Psoas muscle (tissue), 8 donors: ENCODE results near the gene NCAPG2. TPM values are rescaled to one million over a fixed set of nuclear protein-coding genes. Genes with fewer than 3 reads are reported as not detected.

Experiments used
- ATAC-seq, 4 donors: fragments of 200-7000 bp; cut with Tn5 transposase; one replicate each; pipeline ENCODE4 v1.9.1; 2020; ENCODE audit warnings: moderate library complexity in 3 of 4, mild to moderate bottlenecking in 2 of 4
- DNase-seq, 2 donors: peaks; one replicate each; pipeline ENCODE4 v3.0.0-alpha.2; 2020
- H3K27ac ChIP-seq: fragments of 200-600 bp; one replicate; pipeline ENCODE4 v1.8.0; 2022
- H3K27me3 ChIP-seq, 3 donors: fragments of 200-600 bp in 1 of 3; one replicate each; pipeline versions ENCODE4 v1.6.1 to v1.8.0; 2013 to 2022; ENCODE audit warnings: low read length in 2 of 3, mild to moderate bottlenecking in 2 of 3, moderate library complexity in 1 of 3; ENCODE audit not compliant: insufficient read depth in 3 of 3
- H3K36me3 ChIP-seq, 2 donors: fragments of 200-600 bp in 1 of 2; one replicate each; pipeline versions ENCODE4 v1.6.1 to v1.8.0; 2013 to 2022; ENCODE audit warnings: low read depth in 1 of 2, mild to moderate bottlenecking in 1 of 2, moderate library complexity in 1 of 2; ENCODE audit not compliant: insufficient read depth in 1 of 2
- H3K4me1 ChIP-seq: fragments of 200-600 bp; one replicate; pipeline ENCODE4 v1.8.0; 2022
- H3K4me3 ChIP-seq: fragments of 200-600 bp; one replicate; pipeline ENCODE4 v1.8.0; 2022; ENCODE audit warnings: mild to moderate bottlenecking
- H3K9me3 ChIP-seq: fragments of 200-600 bp; one replicate; pipeline ENCODE4 v1.8.0; 2022
- CTCF ChIP-seq: fragments of 200-600 bp; IDR thresholded peaks from one replicate; pipeline ENCODE4 v1.8.0; 2022; ENCODE audit warnings: antibody characterized with exemption
- WGBS, 3 donors: extraction: QIAGEN DNeasy Blood & Tissue Kit; methylation state at CpG; one replicate each; pipeline versions ENCODE4 v1.1.6 to v1.1.7; 2013; 5-methylcytosine and 5-hydroxymethylcytosine counted together
- intact Hi-C, 2 donors: fragments of 100-400 bp; cut with DNase I; formaldehyde crosslinking; loops; one replicate each; pipeline versions ENCODE4 v1.11.0 to v1.14.2; 2022
- polyA plus RNA-seq, 3 donors: library from polyadenylated mRNA; stranded (reverse); fragments of 200-250 nt; gene quantifications; one replicate each; pipeline ENCODE4 v1.2.3, GENCODE V29; 2013
- total RNA-seq, 4 donors: library from RNA; stranded (reverse); fragmentation: NEBNext Ultra II Directional in 2 of 4; extraction: Animal tissue kit (Norgen Biotek cat#: 25700) in 2 of 4; gene quantifications; one replicate each; pipeline versions ENCODE4 v1.2.1 to v1.2.4, GENCODE V29; 2021 to 2023
- donor health status: healthy with polysubstance abuse.
- donor health status: DM: no; HTN: no; CAD: no; lungs with moderate emphysema.
- donor health status: Bipolar disorder and iron deficiency.
- donor health status: healthy.
- donor health status: DM: yes; HTN: yes; CAD: no.
- donor health status: DM: no; HTN: no; CAD: no.
- donor health status: DM: no; HTN: no; CAD: no.
- donor health status: DM: yes; HTN: yes; CAD: no.

Gene NCAPG2
- total and polyA plus RNA-seq, 7 donors, result 1.9 to 3.8 (median 2.8) TPM

- no peaks in the 10 kb centered on the region for H3K9me3 ChIP-seq
- no peaks in the 10 kb centered on the region for H3K36me3 ChIP-seq
- 63 to 81% (median 67%) methylated on average over 1 of the region's 1 CpG for WGBS, 3 donors
- no peak for DNase-seq
- intact Hi-C loops, result no loop called here
- H3K27ac ChIP-seq, result no peak overlapping the region
- H3K27me3 ChIP-seq, result no peaks in the 10 kb centered on the region
- no peak for ATAC-seq
- no peak for TF ChIP-seq CTCF
- H3K4me3 ChIP-seq, result no peak overlapping the region
- H3K4me1 ChIP-seq, result no peaks in the 10 kb centered on the region
Measured at GRCh38 chr7:158601090-158601489, 103.5 kb downstream of the NCAPG2 start.

GRCh38 chr7:158596745-158597144 lies 107.9 kb downstream of the NCAPG2 start:
- Histone ChIP-seq H3K4me1 (no peaks in the 10 kb centered on the region), H3K27ac (no peak overlapping the region), H3K27me3 (no peaks in the 10 kb centered on the region), H3K36me3 (no peaks in the 10 kb centered on the region), H3K9me3 (no peaks in the 10 kb centered on the region), H3K4me3 (no peak overlapping the region)
- no peak for TF ChIP-seq CTCF
- ATAC-seq (no peak), DNase-seq (no peak)
- intact Hi-C loops, result no loop called here
- WGBS, 3 donors, result 83 to 97% (median 90%) methylated on average over 4 of the region's 4 CpGs

- H3K27ac ChIP-seq, result no peak overlapping the region
- H3K9me3 ChIP-seq, result no peaks in the 10 kb centered on the region
- no peaks in the 10 kb centered on the region for H3K4me1 ChIP-seq
- no peak for DNase-seq
- 94 to 99% (median 94%) methylated on average over 4 of the region's 4 CpGs for WGBS, 3 donors
- H3K4me3 ChIP-seq, result no peak overlapping the region
- TF ChIP-seq CTCF, result no peak
- no peaks in the 10 kb centered on the region for H3K27me3 ChIP-seq
- H3K36me3 ChIP-seq, result no peaks in the 10 kb centered on the region
- intact Hi-C loops, result no loop called here
- ATAC-seq, result no peak
Measured at GRCh38 chr7:158596309-158596708, 108.3 kb downstream of the NCAPG2 start.

- ATAC-seq, result peak in 1 of 4 donors; percentile 68
Measured at GRCh38 chr7:158595068-158595467, 109.5 kb downstream of the NCAPG2 start.

More at GRCh38 chr7:158595068-158595467, 109.5 kb downstream of the NCAPG2 start:
- intact Hi-C loops, result no loop called here
- H3K4me3 ChIP-seq, result no peak overlapping the region
- H3K36me3 ChIP-seq, result no peaks in the 10 kb centered on the region
- H3K9me3 ChIP-seq, result no peaks in the 10 kb centered on the region
- DNase-seq, result no peak
- no peaks in the 10 kb centered on the region for H3K4me1 ChIP-seq
- no peaks in the 10 kb centered on the region for H3K27me3 ChIP-seq
- TF ChIP-seq CTCF, result no peak
- no peak overlapping the region for H3K27ac ChIP-seq
- WGBS, 3 donors, result 62 to 69% (median 64%) methylated on average over 3 of the region's 3 CpGs
